GM12872 (cell line): ENCODE data around the gene NCOA3.

Experiments
- CTCF ChIP-seq: IDR thresholded peaks from 3 replicates; pipeline ENCODE4 v1.5.1; 2011; ENCODE audit warnings: low read depth, mild to moderate bottlenecking, low read length, moderate library complexity; ENCODE audit not compliant: insufficient read depth

The NCOA3 gene

GRCh38 chr20:47561180-47561579 is 59.5 kb downstream of the NCOA3 start:
- no peak for TF ChIP-seq CTCF

GRCh38 chr20:47561603-47562583 is 60.2 kb downstream of the NCOA3 start:
- TF ChIP-seq CTCF = no peak

GRCh38 chr20:47566269-47566668 is 64.6 kb downstream of the NCOA3 start:
- no peak for TF ChIP-seq CTCF

- no peak for TF ChIP-seq CTCF
Measured at GRCh38 chr20:47568019-47568418, 66.3 kb downstream of the NCOA3 start.

GRCh38 chr20:47568837-47569410 is 67.2 kb downstream of the NCOA3 start:
- TF ChIP-seq CTCF = no peak

- TF ChIP-seq CTCF = no peak
Measured at GRCh38 chr20:47571426-47571825, 69.7 kb downstream of the NCOA3 start.

GRCh38 chr20:47572105-47572729 is 70.5 kb downstream of the NCOA3 start:
- TF ChIP-seq CTCF = no peak
